ENCODE measurements around the gene AUTS2. TPM values are rescaled to one million over a fixed set of nuclear protein-coding genes. Genes with fewer than 3 reads are reported as not detected.

AUTS2 gene
- total RNA-seq, 4 donors from 2014 or later: 14.9 to 27.2 (median 17.5) TPM

DNA sequence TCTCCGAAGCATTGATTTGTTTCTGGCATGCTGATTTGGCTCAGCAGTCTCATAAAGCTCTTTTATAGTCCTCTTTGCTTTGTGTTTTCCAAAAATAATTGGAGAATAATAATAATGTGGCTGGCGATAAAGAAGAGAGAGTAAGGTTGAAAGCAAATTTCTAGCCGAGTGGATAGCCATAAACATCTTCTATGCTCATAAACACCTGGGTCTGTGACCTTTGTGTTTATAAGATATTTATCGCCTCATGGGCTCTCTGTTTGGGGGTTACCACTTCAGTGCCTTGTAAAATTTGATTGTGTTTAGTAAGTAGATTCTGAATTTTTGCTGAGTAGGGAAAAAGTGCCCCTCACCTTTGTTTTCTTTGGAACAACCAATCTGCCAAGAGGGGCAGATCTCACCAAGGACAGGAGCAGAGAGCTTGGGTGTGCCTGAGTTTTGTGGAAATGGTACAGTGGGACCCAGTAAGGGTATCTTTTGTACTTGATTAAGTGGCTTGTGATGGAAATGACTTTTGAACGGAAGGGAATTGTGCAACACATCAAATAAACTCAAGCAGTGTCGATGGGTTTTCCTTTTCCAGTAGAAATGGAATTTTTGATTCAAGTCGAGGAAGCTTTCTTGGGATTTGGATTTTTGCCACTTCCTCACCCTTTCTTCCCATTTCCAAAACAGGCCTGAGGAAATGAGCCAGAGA, 220.5 kb downstream of the AUTS2 start:
- 86 to 87% methylated on average over 7 of the region's 7 CpGs for WGBS, 2 donors

DNA sequence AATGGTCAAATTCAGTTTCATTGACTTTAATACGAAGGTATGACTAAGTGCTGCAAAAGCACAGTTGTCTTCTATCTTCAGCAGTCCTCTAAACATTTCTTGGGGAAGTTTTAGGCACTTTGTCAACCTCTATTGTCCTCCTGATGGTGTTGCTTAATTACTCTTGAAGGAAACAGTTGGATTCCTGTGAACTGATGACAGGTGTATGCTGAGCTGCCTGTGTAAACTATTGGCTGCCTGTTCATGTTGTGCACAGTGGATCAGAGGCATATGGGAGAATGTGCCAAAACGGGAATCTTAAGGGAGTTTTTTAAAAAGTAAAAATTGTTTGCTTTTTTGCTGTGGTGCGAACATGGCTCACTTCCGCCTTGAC, 221.0 kb downstream of the AUTS2 start:
- TF ChIP-seq, protein P1, sequence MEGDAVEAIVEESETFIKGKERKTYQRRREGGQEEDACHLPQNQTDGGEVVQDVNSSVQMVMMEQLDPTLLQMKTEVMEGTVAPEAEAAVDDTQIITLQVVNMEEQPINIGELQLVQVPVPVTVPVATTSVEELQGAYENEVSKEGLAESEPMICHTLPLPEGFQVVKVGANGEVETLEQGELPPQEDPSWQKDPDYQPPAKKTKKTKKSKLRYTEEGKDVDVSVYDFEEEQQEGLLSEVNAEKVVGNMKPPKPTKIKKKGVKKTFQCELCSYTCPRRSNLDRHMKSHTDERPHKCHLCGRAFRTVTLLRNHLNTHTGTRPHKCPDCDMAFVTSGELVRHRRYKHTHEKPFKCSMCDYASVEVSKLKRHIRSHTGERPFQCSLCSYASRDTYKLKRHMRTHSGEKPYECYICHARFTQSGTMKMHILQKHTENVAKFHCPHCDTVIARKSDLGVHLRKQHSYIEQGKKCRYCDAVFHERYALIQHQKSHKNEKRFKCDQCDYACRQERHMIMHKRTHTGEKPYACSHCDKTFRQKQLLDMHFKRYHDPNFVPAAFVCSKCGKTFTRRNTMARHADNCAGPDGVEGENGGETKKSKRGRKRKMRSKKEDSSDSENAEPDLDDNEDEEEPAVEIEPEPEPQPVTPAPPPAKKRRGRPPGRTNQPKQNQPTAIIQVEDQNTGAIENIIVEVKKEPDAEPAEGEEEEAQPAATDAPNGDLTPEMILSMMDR (IDR thresholded peaks at IDR 0.05): no peak
- Histone ChIP-seq H3K4me3 (replicated peaks in 1 of 3) (no peak overlapping the region), H3K27ac (no peak overlapping the region), H3K27me3 (no peaks in the 10 kb centered on the region), H3K9me3 (no peaks in the 10 kb centered on the region), H3K36me3 (no peaks in the 10 kb centered on the region), H3K4me1 (peaks cover 0 to 9% of the 10 kb centered on the region in 2 donors)
- DNase-seq: no peak
- intact Hi-C loops (cut with DNase I): no loop called here
- WGBS, 2 donors: 85 to 89% methylated on average over 4 of the region's 4 CpGs

More for the DNA sequence above, 220.5 kb downstream of the AUTS2 start:
- H3K9me3 ChIP-seq: no peaks in the 10 kb centered on the region
- H3K27me3 ChIP-seq: no peaks in the 10 kb centered on the region
- TF ChIP-seq, protein P1 (IDR thresholded peaks at IDR 0.05): no peak
- no peak for DNase-seq
- intact Hi-C loops (cut with DNase I): no loop called here
- H3K27ac ChIP-seq: no peak overlapping the region
- no peak overlapping the region for H3K4me3 ChIP-seq (replicated peaks in 1 of 3)
- no peaks in the 10 kb centered on the region for H3K36me3 ChIP-seq
- peaks cover 0 to 9% of the 10 kb centered on the region in 2 donors for H3K4me1 ChIP-seq

- DNase-seq: no peak
- 67 to 82% methylated on average over 3 of the region's 3 CpGs for WGBS, 2 donors
- Histone ChIP-seq H3K27me3 (no peaks in the 10 kb centered on the region), H3K36me3 (no peaks in the 10 kb centered on the region), H3K4me3 (replicated peaks in 1 of 3) (no peak overlapping the region), H3K4me1 (peaks cover 0 to 9% of the 10 kb centered on the region in 2 donors), H3K9me3 (no peaks in the 10 kb centered on the region), H3K27ac (no peak overlapping the region)
- intact Hi-C loops (cut with DNase I): no loop called here
- TF ChIP-seq, protein P1 (IDR thresholded peaks at IDR 0.05): no peak
- no peak for TF ChIP-seq POLR2A (IDR thresholded peaks at IDR 0.05)
Measured at GRCh38 chr7:69820479-69821192, 222.4 kb downstream of the AUTS2 start.

- no peaks in the 10 kb centered on the region for H3K36me3 ChIP-seq
- H3K9me3 ChIP-seq: no peaks in the 10 kb centered on the region
- 75 to 87% methylated on average over 1 of the region's 1 CpG for WGBS, 2 donors
- H3K27ac ChIP-seq: no peak overlapping the region
- intact Hi-C loops (cut with DNase I): no loop called here
- peaks cover 0 to 9% of the 10 kb centered on the region in 2 donors for H3K4me1 ChIP-seq
- DNase-seq: no peak
- no peaks in the 10 kb centered on the region for H3K27me3 ChIP-seq
- no peak for TF ChIP-seq POLR2A (IDR thresholded peaks at IDR 0.05)
- TF ChIP-seq, protein P1 (IDR thresholded peaks at IDR 0.05): no peak
- no peak overlapping the region for H3K4me3 ChIP-seq (replicated peaks in 1 of 3)
Measured at GRCh38 chr7:69822386-69822785, 224.1 kb downstream of the AUTS2 start.

- Histone ChIP-seq H3K27me3 (no peaks in the 10 kb centered on the region), H3K4me1 (peaks cover 0 to 9% of the 10 kb centered on the region in 2 donors), H3K36me3 (no peaks in the 10 kb centered on the region), H3K27ac (no peak overlapping the region), H3K4me3 (replicated peaks in 1 of 3) (no peak overlapping the region), H3K9me3 (no peaks in the 10 kb centered on the region)
- no peak for DNase-seq
- WGBS, 2 donors: 36 to 41% methylated on average over 6 of the region's 6 CpGs
- intact Hi-C loops (cut with DNase I): no loop called here
- no peak for TF ChIP-seq POLR2A (IDR thresholded peaks at IDR 0.05)
Measured at GRCh38 chr7:69823151-69823744, 225.0 kb downstream of the AUTS2 start.

Measured in thyroid gland (tissue), 4 donors.